ENCODE results near the gene PLCG2.

DNA sequence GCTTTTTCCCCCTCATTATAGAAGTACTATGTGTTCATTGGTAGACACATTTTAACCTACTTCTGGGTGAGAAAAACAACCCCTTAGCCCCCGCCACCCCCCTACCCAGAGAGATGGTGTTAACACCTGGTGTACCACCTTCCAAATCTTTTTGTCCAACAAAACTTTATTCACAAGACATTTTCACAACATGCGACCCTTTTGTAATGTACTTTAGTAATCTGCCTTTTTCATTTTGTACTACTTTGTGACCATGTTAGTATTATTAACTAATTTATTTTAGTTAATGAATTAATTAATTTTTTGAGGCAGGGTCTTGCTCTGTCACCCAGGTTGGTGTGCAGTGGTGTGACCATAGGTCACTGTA lies 20.0 kb downstream of the PLCG2 start:
- TF ChIP-seq, protein P1, sequence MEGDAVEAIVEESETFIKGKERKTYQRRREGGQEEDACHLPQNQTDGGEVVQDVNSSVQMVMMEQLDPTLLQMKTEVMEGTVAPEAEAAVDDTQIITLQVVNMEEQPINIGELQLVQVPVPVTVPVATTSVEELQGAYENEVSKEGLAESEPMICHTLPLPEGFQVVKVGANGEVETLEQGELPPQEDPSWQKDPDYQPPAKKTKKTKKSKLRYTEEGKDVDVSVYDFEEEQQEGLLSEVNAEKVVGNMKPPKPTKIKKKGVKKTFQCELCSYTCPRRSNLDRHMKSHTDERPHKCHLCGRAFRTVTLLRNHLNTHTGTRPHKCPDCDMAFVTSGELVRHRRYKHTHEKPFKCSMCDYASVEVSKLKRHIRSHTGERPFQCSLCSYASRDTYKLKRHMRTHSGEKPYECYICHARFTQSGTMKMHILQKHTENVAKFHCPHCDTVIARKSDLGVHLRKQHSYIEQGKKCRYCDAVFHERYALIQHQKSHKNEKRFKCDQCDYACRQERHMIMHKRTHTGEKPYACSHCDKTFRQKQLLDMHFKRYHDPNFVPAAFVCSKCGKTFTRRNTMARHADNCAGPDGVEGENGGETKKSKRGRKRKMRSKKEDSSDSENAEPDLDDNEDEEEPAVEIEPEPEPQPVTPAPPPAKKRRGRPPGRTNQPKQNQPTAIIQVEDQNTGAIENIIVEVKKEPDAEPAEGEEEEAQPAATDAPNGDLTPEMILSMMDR (conservative IDR thresholded peaks at IDR 0.05; ENCODE audit: low read length) = no peak; the same call in 1 of the 2 replicates
- no peak for TF ChIP-seq EZH2phosphoT487 (IDR thresholded peaks at IDR 0.05; ENCODE audit: borderline replicate concordance, low read depth, low read length)

All from OCI-LY7 (cell line).